T-helper 1 cell treated with Interleukin-12 subunit alpha and Interleukin-12 subunit beta and Interleukin-4 antibody, amounts not matched to agents 30 ng/mL and 1 ng/mL, for 36 hours (primary cell): Measurements from ENCODE around the gene HEPN1. TPM values are rescaled to one million over a fixed set of nuclear protein-coding genes. Genes with fewer than 3 reads are reported as not detected.

Experiments used
- intact Hi-C: fragments of 100-400 bp; cut with micrococcal nuclease; formaldehyde crosslinking; loops from one replicate; pipeline ENCODE4 v1.15.1; 2024
- total RNA-seq: library from RNA; stranded (reverse); gene quantifications from 2 replicates; pipeline ENCODE4 v1.2.3, GENCODE V29; 2022

Gene HEPN1
- total RNA-seq, 1 donor from 2014 or later = not detected

GRCh38 chr11:124884340-124884739 is 34.7 kb upstream of the HEPN1 start:
- intact Hi-C loops = no loop called here

GRCh38 chr11:124884869-124885479 is 34.1 kb upstream of the HEPN1 start:
- intact Hi-C loops = no loop called here

GRCh38 chr11:124886476-124886875 is 32.6 kb upstream of the HEPN1 start:
- intact Hi-C loops = no loop called here

- intact Hi-C loops = no loop called here
Observed at GRCh38 chr11:124886978-124887666, 31.9 kb upstream of the HEPN1 start.

GRCh38 chr11:124887667-124888013 is 31.4 kb upstream of the HEPN1 start:
- intact Hi-C loops = no loop called here

- intact Hi-C loops = no loop called here
Observed at GRCh38 chr11:124889191-124890091, 29.6 kb upstream of the HEPN1 start.

GRCh38 chr11:124890151-124890550 is 28.9 kb upstream of the HEPN1 start:
- intact Hi-C loops = no loop called here

- intact Hi-C loops = no loop called here
Observed at GRCh38 chr11:124890683-124891372, 28.2 kb upstream of the HEPN1 start.

- intact Hi-C loops = no loop called here
Observed at GRCh38 chr11:124891373-124891861, 27.6 kb upstream of the HEPN1 start.

- intact Hi-C loops = no loop called here
Observed at GRCh38 chr11:124892146-124892545, 26.9 kb upstream of the HEPN1 start.

GRCh38 chr11:124892750-124893454 is 26.1 kb upstream of the HEPN1 start:
- intact Hi-C loops = no loop called here

- intact Hi-C loops = no loop called here
Observed at GRCh38 chr11:124893781-124894401, 25.2 kb upstream of the HEPN1 start.

GRCh38 chr11:124894606-124895430 is 24.2 kb upstream of the HEPN1 start:
- intact Hi-C loops = no loop called here

GRCh38 chr11:124895471-124895971 is 23.5 kb upstream of the HEPN1 start:
- intact Hi-C loops = no loop called here

GRCh38 chr11:124896071-124896750 is 22.8 kb upstream of the HEPN1 start:
- intact Hi-C loops = no loop called here

GRCh38 chr11:124896821-124897391 is 22.1 kb upstream of the HEPN1 start:
- intact Hi-C loops = no loop called here

GRCh38 chr11:124897674-124898262 is 21.3 kb upstream of the HEPN1 start, which contains the start of gene ROBO4:
Gene ROBO4, minus strand, starts transcription at chr11:124897865. Its CDS starts 70 bp downstream, at chr11:124897795.
- intact Hi-C loops = no loop called here

GRCh38 chr11:124898263-124898680 is 20.8 kb upstream of the HEPN1 start:
- intact Hi-C loops = no loop called here
